MM.1S (cell line): ENCODE results near the gene ENKD1.

Experiments used
- DNase-seq: peaks from one replicate; pipeline ENCODE4 v3.0.0-alpha.2; 2015
- H2AFZ ChIP-seq: fragments of 300-600 bp; sonication (generic); 2 replicates; pipeline ENCODE4 v1.6.0; 2016; ENCODE audit warnings: antibody characterized with exemption, low read length
- H3F3A ChIP-seq: fragments of 300-600 bp; sonication (generic); 2 replicates; pipeline ENCODE4 v1.6.1; 2016; ENCODE audit warnings: mild to moderate bottlenecking, antibody characterized with exemption, low read length, moderate library complexity, mixed read lengths; ENCODE audit not compliant: insufficient read depth
- H3K27ac ChIP-seq: fragments of 300-600 bp; sonication (generic); 2 replicates; pipeline ENCODE4 v1.5.1; 2016; ENCODE audit warnings: mild to moderate bottlenecking, low read length
- H3K27me3 ChIP-seq: fragments of 300-600 bp; sonication (generic); replicated peaks from 2 replicates; pipeline ENCODE4 v1.6.0; 2016; ENCODE audit warnings: low read length; ENCODE audit not compliant: insufficient read depth
- H3K36me3 ChIP-seq: fragments of 300-600 bp; sonication (generic); replicated peaks from 2 replicates; pipeline ENCODE4 v1.6.1; 2016; ENCODE audit warnings: mild to moderate bottlenecking, low read length, mixed read lengths; ENCODE audit not compliant: insufficient read depth
- H3K4me1 ChIP-seq: fragments of 300-600 bp; sonication (generic); 2 replicates; pipeline ENCODE4 v1.6.1; 2016; ENCODE audit warnings: low read length, mixed read lengths
- H3K4me2 ChIP-seq: fragments of 300-600 bp; sonication (generic); 2 replicates; pipeline ENCODE4 v1.6.0; 2016; ENCODE audit warnings: low read depth, low read length
- H3K4me3 ChIP-seq: fragments of 300-600 bp; sonication (generic); 2 replicates; pipeline ENCODE4 v1.5.1; 2016; ENCODE audit warnings: low read length, mixed read lengths
- H3K79me2 ChIP-seq: fragments of 300-600 bp; sonication (generic); 2 replicates; pipeline ENCODE4 v1.6.1; 2016; ENCODE audit warnings: mixed run types, low read length, mixed read lengths
- H3K9ac ChIP-seq: fragments of 300-600 bp; sonication (generic); 2 replicates; pipeline ENCODE4 v1.6.1; 2016; ENCODE audit warnings: low read length, mixed read lengths
- H3K9me2 ChIP-seq: fragments of 300-600 bp; sonication (generic); replicated peaks from 2 replicates; pipeline ENCODE4 v1.6.1; 2016; ENCODE audit warnings: mild to moderate bottlenecking, low read length, mixed read lengths; ENCODE audit not compliant: insufficient read depth
- H3K9me3 ChIP-seq: fragments of 300-600 bp; sonication (generic); replicated peaks from 2 replicates; pipeline ENCODE4 v1.6.1; 2016; ENCODE audit warnings: mild to moderate bottlenecking, low read length, mixed read lengths; ENCODE audit not compliant: insufficient read depth
- H4K20me1 ChIP-seq: fragments of 300-600 bp; sonication (generic); 2 replicates; pipeline ENCODE4 v1.6.1; 2016; ENCODE audit warnings: mild to moderate bottlenecking, low read length, moderate library complexity, mixed read lengths; ENCODE audit not compliant: insufficient read depth
- EZH2 ChIP-seq: fragments of 300-600 bp; sonication (generic); optimal IDR thresholded peaks from 2 replicates; pipeline ENCODE3; 2017; ENCODE audit warnings: low read depth, mild to moderate bottlenecking, antibody characterized with exemption, low read length, mixed read lengths
- EZH2phosphoT487 ChIP-seq: fragments of 300-600 bp; sonication (generic); IDR thresholded peaks from 2 replicates; pipeline ENCODE4 v1.6.1; 2018; ENCODE audit warnings: antibody characterized with exemption, low read length
- TF ChIP-seq, protein P1 (sequence below): fragments of 300-600 bp; sonication (generic); IDR thresholded peaks from 2 replicates; pipeline ENCODE4 v1.5.1; 2016; ENCODE audit warnings: antibody characterized with exemption, low read length, mixed read lengths

The ENKD1 gene

DNA sequence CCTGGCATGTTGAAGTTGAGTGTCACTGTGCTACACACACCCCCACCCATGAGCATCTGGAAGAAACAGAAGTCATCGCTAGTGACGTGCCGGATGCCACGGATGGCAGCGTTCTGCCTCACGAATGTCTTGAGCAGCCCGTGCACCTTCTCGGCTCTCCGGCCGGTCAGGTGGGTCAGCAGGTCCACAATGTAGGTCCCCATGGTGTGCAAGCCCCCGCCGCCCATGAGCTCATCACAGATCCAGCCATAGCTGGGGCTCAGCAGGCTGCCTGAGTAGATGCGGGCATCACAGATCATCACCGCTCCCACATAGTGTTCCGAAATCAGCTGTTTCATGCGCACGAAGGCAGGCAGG, 9.0 kb upstream of the ENKD1 start:
- no peaks in the 10 kb centered on the region for H3K4me1 ChIP-seq
- H3K4me3 ChIP-seq, result no peak overlapping the region
- H3F3A ChIP-seq, result no peaks in the 10 kb centered on the region
- no peak overlapping the region for H2AFZ ChIP-seq
- H3K27ac ChIP-seq, result no peak overlapping the region
- no peaks in the 10 kb centered on the region for H3K79me2 ChIP-seq
- no peaks in the 10 kb centered on the region for H3K9me3 ChIP-seq
- H3K27me3 ChIP-seq, result no peaks in the 10 kb centered on the region
- no peak overlapping the region for H3K9ac ChIP-seq
- H3K4me2 ChIP-seq, result no peak overlapping the region
- no peaks in the 10 kb centered on the region for H4K20me1 ChIP-seq
- H3K9me2 ChIP-seq, result no peaks in the 10 kb centered on the region
- TF ChIP-seq, protein P1, sequence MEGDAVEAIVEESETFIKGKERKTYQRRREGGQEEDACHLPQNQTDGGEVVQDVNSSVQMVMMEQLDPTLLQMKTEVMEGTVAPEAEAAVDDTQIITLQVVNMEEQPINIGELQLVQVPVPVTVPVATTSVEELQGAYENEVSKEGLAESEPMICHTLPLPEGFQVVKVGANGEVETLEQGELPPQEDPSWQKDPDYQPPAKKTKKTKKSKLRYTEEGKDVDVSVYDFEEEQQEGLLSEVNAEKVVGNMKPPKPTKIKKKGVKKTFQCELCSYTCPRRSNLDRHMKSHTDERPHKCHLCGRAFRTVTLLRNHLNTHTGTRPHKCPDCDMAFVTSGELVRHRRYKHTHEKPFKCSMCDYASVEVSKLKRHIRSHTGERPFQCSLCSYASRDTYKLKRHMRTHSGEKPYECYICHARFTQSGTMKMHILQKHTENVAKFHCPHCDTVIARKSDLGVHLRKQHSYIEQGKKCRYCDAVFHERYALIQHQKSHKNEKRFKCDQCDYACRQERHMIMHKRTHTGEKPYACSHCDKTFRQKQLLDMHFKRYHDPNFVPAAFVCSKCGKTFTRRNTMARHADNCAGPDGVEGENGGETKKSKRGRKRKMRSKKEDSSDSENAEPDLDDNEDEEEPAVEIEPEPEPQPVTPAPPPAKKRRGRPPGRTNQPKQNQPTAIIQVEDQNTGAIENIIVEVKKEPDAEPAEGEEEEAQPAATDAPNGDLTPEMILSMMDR, result no peak
- TF ChIP-seq EZH2, result no peak
- TF ChIP-seq EZH2phosphoT487, result no peak
- DNase-seq, result no peak
- H3K36me3 ChIP-seq, result no peaks in the 10 kb centered on the region

DNA sequence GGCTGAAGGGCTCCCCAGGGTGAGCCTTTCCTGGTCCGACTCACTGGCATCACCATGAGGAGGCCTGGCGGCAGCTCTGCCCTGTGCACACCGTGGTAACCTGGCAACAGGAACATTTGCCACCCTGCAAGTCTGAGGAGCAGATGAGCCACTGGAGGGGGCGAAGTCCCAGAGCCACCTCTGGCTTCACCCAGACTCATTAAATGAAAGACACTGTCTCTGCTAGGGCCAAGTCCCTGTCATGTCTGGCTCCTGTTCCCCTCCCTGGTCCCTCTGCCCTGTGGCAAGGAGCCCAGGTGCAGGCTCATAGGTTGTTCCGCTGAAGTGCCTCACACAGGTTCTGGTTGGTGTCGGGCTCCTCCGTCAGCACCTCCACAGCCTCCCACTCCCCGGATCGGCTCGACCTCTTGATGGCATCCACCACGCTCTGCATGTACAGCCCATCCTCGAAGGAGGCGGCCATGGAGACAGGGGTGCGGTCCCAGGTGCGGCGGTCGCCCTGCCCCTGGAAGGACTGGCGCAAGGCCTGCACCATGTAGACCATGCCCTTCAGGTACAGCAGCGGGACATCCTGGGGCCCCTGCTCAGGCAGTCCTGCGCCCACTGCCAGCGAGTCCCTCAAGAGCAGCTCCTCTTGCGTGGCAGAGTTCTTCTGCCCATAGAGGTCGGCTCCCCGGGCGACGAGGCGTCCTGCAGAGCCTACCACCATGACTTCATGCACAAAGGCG, 8.5 kb upstream of the ENKD1 start:
- Histone ChIP-seq H3K27ac (no peak overlapping the region), H3K36me3 (no peaks in the 10 kb centered on the region), H4K20me1 (no peaks in the 10 kb centered on the region), H3K4me2 (no peak overlapping the region), H3K9me3 (no peaks in the 10 kb centered on the region), H3K27me3 (no peaks in the 10 kb centered on the region), H3F3A (no peaks in the 10 kb centered on the region), H3K4me3 (no peak overlapping the region), H3K79me2 (no peaks in the 10 kb centered on the region), H3K9ac (no peak overlapping the region), H3K9me2 (no peaks in the 10 kb centered on the region), H3K4me1 (no peaks in the 10 kb centered on the region), H2AFZ (no peak overlapping the region)
- no peak for TF ChIP-seq EZH2phosphoT487
- TF ChIP-seq, protein P1, result no peak
- no peak for TF ChIP-seq EZH2
- no peak for DNase-seq

DNA sequence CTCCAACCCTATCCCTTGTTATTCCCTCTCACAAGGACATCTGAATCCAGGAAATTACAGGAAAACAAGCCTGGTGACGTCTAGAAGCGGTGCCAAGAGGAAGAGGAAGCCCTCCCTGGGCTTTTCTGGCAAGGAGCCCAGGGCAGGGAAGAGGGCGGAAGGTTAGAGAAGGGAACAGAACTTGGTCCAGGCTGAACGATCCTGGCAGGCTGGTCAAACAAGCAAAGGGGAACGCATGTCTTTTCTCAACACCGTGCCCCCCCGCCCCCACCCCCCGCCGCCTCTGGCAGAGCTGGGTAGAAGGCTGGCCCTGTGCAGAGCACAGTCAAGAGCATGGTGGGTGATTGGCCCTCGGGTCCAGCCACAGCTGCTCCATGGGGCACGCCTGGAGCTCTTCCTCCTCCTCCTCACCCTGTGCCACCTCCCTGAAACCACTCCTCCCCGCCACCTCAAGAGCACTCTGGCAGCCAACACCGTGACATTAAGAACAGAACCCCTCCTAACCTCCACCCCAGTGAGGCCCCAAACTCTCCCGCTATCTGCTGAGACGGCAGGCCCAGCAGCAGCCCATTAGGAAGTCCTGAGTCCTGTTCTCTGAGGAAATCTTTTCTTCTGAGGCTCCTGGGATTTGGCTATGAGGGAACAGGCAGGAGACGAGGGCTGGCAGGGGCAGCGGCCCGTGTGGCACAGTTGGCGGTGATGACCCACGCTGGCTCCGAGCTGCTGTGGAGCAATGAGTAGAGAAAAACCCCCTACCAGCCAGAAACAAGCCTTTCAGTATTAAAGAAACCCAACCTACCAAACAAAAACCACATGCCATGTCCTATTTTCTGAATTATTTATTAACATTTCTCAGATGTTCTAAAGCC, 7.4 kb upstream of the ENKD1 start:
- Histone ChIP-seq H3K9me3 (no peaks in the 10 kb centered on the region), H3K79me2 (no peaks in the 10 kb centered on the region), H2AFZ (no peak overlapping the region), H3F3A (no peaks in the 10 kb centered on the region), H3K4me2 (no peak overlapping the region), H4K20me1 (no peaks in the 10 kb centered on the region), H3K4me3 (no peak overlapping the region), H3K27ac (no peak overlapping the region), H3K9me2 (no peaks in the 10 kb centered on the region), H3K27me3 (no peaks in the 10 kb centered on the region), H3K4me1 (no peaks in the 10 kb centered on the region), H3K36me3 (no peaks in the 10 kb centered on the region), H3K9ac (no peak overlapping the region)
- no peak for DNase-seq
- TF ChIP-seq EZH2 (no peak), EZH2phosphoT487 (no peak)
- TF ChIP-seq, protein P1, result no peak
